B cell (primary cell): Measurements from ENCODE around the gene STX1A. TPM values are rescaled to one million over a fixed set of nuclear protein-coding genes. Genes with fewer than 3 reads are reported as not detected.

Source experiments
- ATAC-seq: fragments of 200-7000 bp; cut with Tn5 transposase; one replicate; pipeline ENCODE4 v1.10.0; 2021; ENCODE audit warnings: low read depth, mild to moderate bottlenecking, moderate number of reproducible peaks, moderate library complexity
- CTCF ChIA-PET: fragments of 350-600 bp; sonication (Branson Sonifier 250); formaldehyde crosslinking; loops from one replicate; lab custom pipeline; 2021; ENCODE audit warnings: antibody characterized with exemption, inconsistent platforms; lab: Charles Lee
- POLR2A ChIA-PET: fragments of 350-600 bp; sonication (Branson Sonifier 250); formaldehyde crosslinking; loops from one replicate; lab custom pipeline; 2021; ENCODE audit warnings: antibody characterized with exemption; lab: Charles Lee
- DNase-seq: peaks from one replicate; pipeline ENCODE4 v3.0.0; 2013
- H2AFZ ChIP-seq: 2 replicates; pipeline ENCODE4 v1.6.1; 2012; ENCODE audit warnings: mild to moderate bottlenecking, low read depth, low read length; ENCODE audit not compliant: insufficient read depth, poor library complexity, severe bottlenecking
- H3K27ac ChIP-seq, 2 donors: 1 replicate in 1 of 2; 2 replicates in 1 of 2; pipeline ENCODE4 v1.5.1; 2012 to 2013; ENCODE audit warnings: low read length in 2 of 2, mild to moderate bottlenecking in 2 of 2, moderate library complexity in 1 of 2
- H3K27me3 ChIP-seq, 4 experiments: fragments of 200-600 bp in 1 of 4; sonication (generic) in 1 of 4; replicated peaks in 1 of 4; 1 replicate in 2 of 4; 2 replicates in 2 of 4; pipeline versions ENCODE4 v1.6.1 to v1.7.0; 2013 to 2016; ENCODE audit warnings: low read length in 3 of 4, mild to moderate bottlenecking in 2 of 4, mixed read lengths in 1 of 4, moderate library complexity in 1 of 4; ENCODE audit not compliant: insufficient read depth in 4 of 4, control insufficient read depth in 3 of 4; ENCODE audit errors: control extremely low read depth in 1 of 4
- H3K36me3 ChIP-seq, 2 experiments: replicated peaks in 1 of 2; 1 replicate in 1 of 2; 2 replicates in 1 of 2; pipeline versions ENCODE4 v1.6.1 to v1.7.1; 2013; ENCODE audit warnings: low read length in 1 of 2; ENCODE audit not compliant: insufficient read depth in 2 of 2, control insufficient read depth in 1 of 2; ENCODE audit errors: control extremely low read depth in 1 of 2, extremely low read depth in 1 of 2
- H3K4me1 ChIP-seq, 2 donors: fragments of 200-600 bp in 1 of 2; sonication (generic) in 1 of 2; 1 replicate in 1 of 2; 2 replicates in 1 of 2; pipeline versions ENCODE4 v1.5.1 to v1.6.1; 2013 to 2017; ENCODE audit warnings: low read length in 2 of 2; ENCODE audit not compliant: control insufficient read depth in 2 of 2, insufficient read depth in 2 of 2
- H3K4me2 ChIP-seq: replicated peaks from 2 replicates; pipeline ENCODE3; 2012; ENCODE audit warnings: mild to moderate bottlenecking, low read depth, low read length; ENCODE audit not compliant: poor library complexity, severe bottlenecking
- H3K4me3 ChIP-seq, 5 experiments: fragments of 200-600 bp in 1 of 5; sonication (generic) in 1 of 5; 1 replicate in 3 of 5; 2 replicates in 2 of 5; pipeline versions ENCODE4 v1.5.1 to v1.7.0; 2011 to 2016; ENCODE audit warnings: low read length in 4 of 5, mild to moderate bottlenecking in 4 of 5, low read depth in 2 of 5, control low read depth in 1 of 5, moderate library complexity in 1 of 5; ENCODE audit not compliant: insufficient read depth in 1 of 5; ENCODE audit errors: control extremely low read depth in 1 of 5, extremely low read depth in 1 of 5
- H3K79me2 ChIP-seq: fragments of 200-600 bp; sonication (generic); one replicate; pipeline ENCODE4 v1.6.0; 2016; ENCODE audit warnings: low read length; ENCODE audit not compliant: control insufficient read depth, insufficient read depth
- H3K9ac ChIP-seq: fragments of 200-600 bp; sonication (generic); 2 replicates; pipeline ENCODE4 v1.6.1; 2017; ENCODE audit warnings: mild to moderate bottlenecking, low read length, moderate library complexity
- H3K9me3 ChIP-seq, 3 donors: one replicate each; pipeline versions ENCODE4 v1.6.1 to v1.7.1; 2013; ENCODE audit warnings: low read length in 2 of 3; ENCODE audit not compliant: control insufficient read depth in 2 of 3, insufficient read depth in 1 of 3; ENCODE audit errors: control extremely low read depth in 1 of 3
- H4K20me1 ChIP-seq: 2 replicates; pipeline ENCODE4 v1.6.0; 2012; ENCODE audit warnings: mild to moderate bottlenecking, low read length; ENCODE audit not compliant: insufficient read depth, control insufficient read depth, poor library complexity, severe bottlenecking
- H3K27ac Mint-ChIP-seq: one replicate; pipeline ENCODE4 v1.8.0; 2021; ENCODE audit warnings: mixed read lengths
- H3K27me3 Mint-ChIP-seq: one replicate; pipeline ENCODE4 v1.8.0; 2021; ENCODE audit warnings: mixed read lengths
- H3K4me1 Mint-ChIP-seq: one replicate; pipeline ENCODE4 v1.8.0; 2021; ENCODE audit warnings: mixed read lengths
- H3K4me3 Mint-ChIP-seq: one replicate; pipeline ENCODE4 v1.8.0; 2021; ENCODE audit warnings: mixed read lengths
- H3K9me3 Mint-ChIP-seq: one replicate; pipeline ENCODE4 v1.8.0; 2022; ENCODE audit warnings: mixed read lengths; ENCODE audit not compliant: insufficient read depth
- EZH2 ChIP-seq: IDR thresholded peaks from 2 replicates; pipeline ENCODE4 v1.6.1; 2012; ENCODE audit warnings: borderline replicate concordance, low read depth, mild to moderate bottlenecking, moderate library complexity, low read length; ENCODE audit not compliant: insufficient read depth, poor library complexity, severe bottlenecking
- whole genome bisulfite sequencing: methylation state at CpG from one replicate; pipeline ENCODE4 v1.1.5; 2013; ENCODE audit warnings: missing lambda C conversion rate; ENCODE audit not compliant: insufficient coverage; 5-methylcytosine and 5-hydroxymethylcytosine counted together
- intact Hi-C: fragments of 100-400 bp; cut with micrococcal nuclease; formaldehyde crosslinking; loops from one replicate; pipeline ENCODE4 v1.10.0; 2022
- polyA plus RNA-seq: library from polyadenylated mRNA; depleted of rRNA; stranded (reverse); fragments of >200 nt; gene quantifications from 2 replicates; pipeline ENCODE4 v1.2.3, GENCODE V29; 2012
- total RNA-seq, 2 donors: library from RNA; stranded (reverse); fragments of 120-200 nt in 1 of 2; gene quantifications; 1 replicate in 1 of 2; 2 replicates in 1 of 2; pipeline versions ENCODE4 v1.2.3 to v1.2.4, GENCODE V29; 2013 to 2022
- TF ChIP-seq, protein P1 (sequence below): fragments of 200-600 bp; IDR thresholded peaks from one replicate; pipeline ENCODE4 v1.8.0; 2022; ENCODE audit warnings: antibody characterized with exemption, mild to moderate bottlenecking

The STX1A gene
- total and polyA plus RNA-seq, 2 donors (not counting 1 experiment from before 2014, with no cell fraction given), result 3.1 to 9.6 TPM

DNA sequence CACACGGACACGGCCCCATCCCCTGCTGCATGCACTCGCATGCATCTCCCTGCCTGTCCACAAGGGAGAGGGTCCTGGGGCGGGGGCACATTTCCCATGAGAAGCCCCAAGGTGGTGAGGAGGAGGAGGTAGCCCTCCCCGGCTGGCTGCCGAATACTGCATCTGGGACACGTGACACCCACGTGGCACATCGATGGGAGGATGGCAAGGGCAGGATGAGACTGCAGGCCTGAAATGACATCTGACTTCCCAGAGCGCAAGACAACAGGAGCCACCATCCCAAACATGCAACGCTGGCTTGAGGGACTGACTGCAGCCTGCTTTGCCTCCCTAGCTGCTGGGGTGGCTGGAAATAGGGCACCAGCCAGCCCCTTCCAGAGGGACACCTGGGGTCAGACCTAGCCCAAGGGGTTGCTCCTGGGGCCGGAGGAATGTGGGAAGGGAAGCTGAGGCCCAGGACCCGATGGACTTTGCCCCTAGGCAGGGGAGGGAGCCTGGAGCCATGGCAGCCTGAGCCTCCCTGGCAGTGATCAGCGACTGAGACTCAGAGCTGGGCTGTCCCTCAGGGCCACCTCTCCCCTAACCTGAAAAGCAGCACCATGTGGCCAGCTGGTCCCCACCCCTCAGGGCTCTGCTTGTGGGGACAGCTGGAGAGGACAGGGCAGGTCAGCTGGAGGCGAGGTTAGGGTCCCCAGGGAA lies 19.9 kb downstream of the STX1A start:
- 95% methylated on average over 15 of the region's 15 CpGs for WGBS
- DNase-seq, result no peak
- Histone ChIP-seq H3K9me3 (peaks cover 0 to 5% (median 0%) of the 10 kb centered on the region in 3 donors), H3K27me3 (peaks cover 0 to 10% (median 0%) of the 10 kb centered on the region in 4 experiments), H3K27ac (no peak overlapping the region), H3K4me2 (no peak overlapping the region), H4K20me1 (peaks cover under 1% of the 10 kb centered on the region), H3K36me3 (peaks cover 0 to 36% of the 10 kb centered on the region in 2 experiments), H3K79me2 (no peaks in the 10 kb centered on the region), H2AFZ (no peak overlapping the region), H3K4me1 (peaks cover 6 to 12% of the 10 kb centered on the region in 2 donors), H3K9ac (no peak overlapping the region), H3K4me3 (no peak overlapping the region)
- POLR2A ChIA-PET, result no interaction called here
- no peaks in the 10 kb centered on the region for H3K9me3 Mint-ChIP-seq
- no peak overlapping the region for H3K4me3 Mint-ChIP-seq
- peaks cover 7% of the 10 kb centered on the region for H3K27me3 Mint-ChIP-seq
- TF ChIP-seq, protein P1, sequence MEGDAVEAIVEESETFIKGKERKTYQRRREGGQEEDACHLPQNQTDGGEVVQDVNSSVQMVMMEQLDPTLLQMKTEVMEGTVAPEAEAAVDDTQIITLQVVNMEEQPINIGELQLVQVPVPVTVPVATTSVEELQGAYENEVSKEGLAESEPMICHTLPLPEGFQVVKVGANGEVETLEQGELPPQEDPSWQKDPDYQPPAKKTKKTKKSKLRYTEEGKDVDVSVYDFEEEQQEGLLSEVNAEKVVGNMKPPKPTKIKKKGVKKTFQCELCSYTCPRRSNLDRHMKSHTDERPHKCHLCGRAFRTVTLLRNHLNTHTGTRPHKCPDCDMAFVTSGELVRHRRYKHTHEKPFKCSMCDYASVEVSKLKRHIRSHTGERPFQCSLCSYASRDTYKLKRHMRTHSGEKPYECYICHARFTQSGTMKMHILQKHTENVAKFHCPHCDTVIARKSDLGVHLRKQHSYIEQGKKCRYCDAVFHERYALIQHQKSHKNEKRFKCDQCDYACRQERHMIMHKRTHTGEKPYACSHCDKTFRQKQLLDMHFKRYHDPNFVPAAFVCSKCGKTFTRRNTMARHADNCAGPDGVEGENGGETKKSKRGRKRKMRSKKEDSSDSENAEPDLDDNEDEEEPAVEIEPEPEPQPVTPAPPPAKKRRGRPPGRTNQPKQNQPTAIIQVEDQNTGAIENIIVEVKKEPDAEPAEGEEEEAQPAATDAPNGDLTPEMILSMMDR, result no peak
- TF ChIP-seq EZH2, result no peak
- no peak overlapping the region for H3K27ac Mint-ChIP-seq
- intact Hi-C loops, result no loop called here
- peaks cover 13% of the 10 kb centered on the region for H3K4me1 Mint-ChIP-seq
- CTCF ChIA-PET, result interaction anchor here (0.5 kb wide), 1 partner anchor 95 kb away, joined by 3 read pairs; no protein-coding TSS in a partner anchor
- no peak for ATAC-seq

DNA sequence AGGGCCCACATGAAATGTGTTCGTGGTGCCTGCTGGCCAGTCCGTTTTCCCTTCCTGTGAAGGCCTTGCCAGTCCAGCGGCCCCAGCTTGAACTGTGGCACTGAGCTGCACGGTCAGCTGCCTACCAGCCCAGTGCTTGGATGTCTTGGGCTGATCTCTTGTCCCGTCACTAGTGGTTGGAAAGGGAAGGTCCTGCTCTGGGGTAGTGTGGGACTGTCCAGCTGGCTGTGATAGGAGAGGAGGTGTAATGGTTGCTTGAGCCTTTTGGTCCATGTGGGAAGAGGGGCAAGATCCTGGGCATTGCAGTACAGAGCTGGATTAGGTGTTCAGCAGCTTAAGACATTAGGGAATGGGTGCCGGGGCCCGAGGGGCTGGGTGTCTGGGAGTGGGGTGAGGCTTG lies 21.1 kb downstream of the STX1A start:
- CTCF ChIA-PET, result interaction anchor here (1.2 kb wide), 1 partner anchor 26 kb away, joined by 3 read pairs; no protein-coding TSS in a partner anchor
- 96% methylated on average over 7 of the region's 7 CpGs for WGBS

More for the DNA sequence above, 21.1 kb downstream of the STX1A start:
- TF ChIP-seq, protein P1, result no peak
- no peak for TF ChIP-seq EZH2
- no peaks in the 10 kb centered on the region for H3K79me2 ChIP-seq
- intact Hi-C loops, result no loop called here
- POLR2A ChIA-PET, result interaction anchor here (0.6 kb wide), 1 partner anchor 36 kb away, joined by 5 read pairs; no protein-coding TSS in a partner anchor
- no peak overlapping the region for H3K9ac ChIP-seq
- Mint-ChIP-seq H3K9me3 (no peaks in the 10 kb centered on the region), H3K27me3 (peaks cover 7% of the 10 kb centered on the region), H3K4me3 (no peak overlapping the region), H3K4me1 (peaks cover 7% of the 10 kb centered on the region), H3K27ac (no peak overlapping the region)
- peaks cover 5% of the 10 kb centered on the region for H4K20me1 ChIP-seq
- no peak overlapping the region for H3K4me3 ChIP-seq
- H2AFZ ChIP-seq, result no peak overlapping the region
- H3K4me1 ChIP-seq, result peaks cover 3% of the 10 kb centered on the region in 2 donors
- H3K9me3 ChIP-seq, result peaks cover 0 to 5% (median 0%) of the 10 kb centered on the region in 3 donors
- no peak overlapping the region for H3K4me2 ChIP-seq
- no peak for DNase-seq
- no peak overlapping the region for H3K27ac ChIP-seq
- peaks cover 0 to 46% of the 10 kb centered on the region in 2 experiments for H3K36me3 ChIP-seq
- H3K27me3 ChIP-seq, result peaks cover 0 to 5% (median 0%) of the 10 kb centered on the region in 4 experiments
- no peak for ATAC-seq
